NAMALWA (cell line): Measurements from ENCODE around the gene BTK.

Experiments used
- DNase-seq: peaks from one replicate; pipeline ENCODE4 v3.0.0-alpha.2; 2015; ENCODE audit warnings: low spot score

Gene BTK

DNA sequence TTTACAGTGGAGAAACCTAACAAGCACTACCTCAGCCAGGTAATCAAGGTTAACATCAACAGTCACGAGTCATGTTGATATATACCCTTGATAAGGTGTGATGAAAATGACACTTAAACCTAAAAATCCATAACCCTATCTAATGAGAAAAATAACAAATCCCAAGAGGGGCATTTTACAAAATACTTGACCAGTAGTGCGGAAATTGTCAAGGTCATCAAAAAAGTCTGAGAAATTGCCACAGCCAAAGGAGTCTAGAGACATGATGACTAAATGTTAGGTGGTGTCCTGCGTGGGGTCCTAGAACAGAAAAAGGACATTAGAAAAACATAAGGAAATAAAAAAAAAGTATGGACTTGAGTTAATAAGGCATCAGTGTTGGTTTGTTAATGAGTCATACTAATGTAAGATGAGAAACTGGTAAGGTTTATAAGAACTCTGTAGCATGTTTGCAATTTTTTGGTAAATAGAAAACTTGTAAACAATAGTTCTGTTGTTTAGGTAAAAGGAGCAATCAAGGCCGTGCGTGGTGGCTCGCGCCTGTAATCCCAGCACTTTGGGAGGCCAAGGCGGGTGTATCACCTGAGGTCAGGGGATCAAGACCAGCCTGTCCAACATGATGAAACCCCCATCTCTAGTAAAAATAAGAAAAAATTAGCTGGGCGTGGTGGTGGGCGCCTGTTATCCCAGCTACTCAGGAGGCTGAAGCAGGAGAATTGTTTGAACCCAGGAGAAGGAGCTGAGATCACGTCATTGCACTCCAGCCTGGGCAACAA lies 7.7 kb upstream of the BTK start:
- DNase-seq: no peak

DNA sequence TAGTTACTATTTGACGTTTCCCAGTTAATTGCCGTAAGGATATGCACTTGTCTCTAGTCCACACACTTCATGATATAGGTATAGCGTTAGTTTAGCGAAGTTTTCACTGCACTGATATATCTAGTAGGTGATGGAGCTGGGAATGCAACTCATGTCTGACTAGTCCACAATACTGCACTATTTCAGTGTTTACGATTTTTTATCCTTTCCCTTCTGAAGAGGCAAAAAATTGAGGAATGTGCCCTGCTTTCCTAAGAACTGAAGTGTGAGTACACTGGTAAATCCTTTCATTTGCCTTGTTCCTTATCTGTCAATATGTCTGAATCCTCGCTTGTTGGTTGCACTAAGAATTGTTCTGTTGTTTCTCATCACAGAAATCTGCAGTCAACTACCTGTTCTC lies 5.8 kb upstream of the BTK start:
- DNase-seq: no peak

DNA sequence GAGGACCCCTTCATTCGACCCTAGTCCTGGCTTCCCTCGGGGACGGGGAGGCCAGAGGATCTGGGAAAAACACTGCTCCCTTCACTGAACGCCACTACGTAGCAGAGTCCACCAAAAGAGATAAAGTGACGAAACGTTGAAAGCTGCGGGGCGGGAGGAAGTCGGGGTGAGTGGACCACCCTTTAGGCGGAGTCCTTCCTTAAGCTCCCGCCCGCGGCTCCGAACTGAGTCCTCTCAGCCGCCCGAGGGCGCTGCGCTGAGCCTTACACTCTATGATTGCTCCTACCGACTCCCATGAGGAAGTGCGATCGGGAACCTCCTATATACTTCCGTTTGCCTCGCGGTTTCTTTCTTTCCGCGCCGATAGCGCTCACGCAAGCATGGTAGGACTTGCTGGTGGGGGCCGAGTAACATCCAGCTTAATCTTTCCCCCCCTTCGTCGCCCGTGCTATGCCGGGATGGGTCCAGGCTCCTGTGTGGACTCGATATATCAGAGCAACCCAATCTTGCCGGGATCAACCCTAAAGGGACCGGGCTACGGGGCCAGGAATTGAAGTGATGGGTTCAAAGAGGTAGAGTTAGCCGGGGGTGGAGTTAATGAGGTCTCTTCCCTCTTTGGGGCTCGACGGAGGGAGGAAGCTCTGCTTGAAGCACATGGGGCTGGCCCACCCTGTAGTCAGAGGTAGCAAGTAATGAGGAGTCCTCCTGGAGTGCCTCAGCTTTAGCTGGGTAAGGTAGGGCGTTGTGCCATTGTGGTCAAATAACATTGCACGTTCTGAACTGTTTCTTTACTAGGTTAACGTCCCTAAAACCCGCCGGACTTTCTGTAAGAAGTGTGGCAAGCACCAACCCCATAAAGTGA lies 4.9 kb upstream of the BTK start, which contains the start of gene RPL36A:
Gene RPL36A, plus strand, starts transcription at position 348 of the 862 bp plus-strand sequence. Its CDS starts 33 bp downstream, at position 381.
- peak; percentile 89 for DNase-seq

DNA sequence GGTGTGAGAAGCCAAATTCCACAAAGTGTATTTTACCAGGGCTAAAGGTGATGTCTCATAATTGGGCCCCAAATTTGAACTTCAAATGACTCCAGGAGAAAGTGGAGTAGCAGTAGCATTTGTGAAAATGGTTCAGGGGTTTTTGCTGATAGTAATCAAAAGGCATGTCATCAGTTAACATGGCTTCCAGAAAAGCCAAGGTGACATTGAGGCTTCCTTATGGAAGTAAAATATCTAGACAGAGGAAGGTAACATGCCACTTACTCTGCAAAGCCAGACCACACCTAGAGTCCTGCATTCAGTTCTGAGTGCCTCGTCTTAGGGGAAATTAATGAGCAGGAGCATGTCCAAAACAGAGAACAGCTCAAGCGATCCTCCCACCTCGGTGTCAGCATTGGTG lies 2.6 kb upstream of the BTK start:
- no peak for DNase-seq

DNA sequence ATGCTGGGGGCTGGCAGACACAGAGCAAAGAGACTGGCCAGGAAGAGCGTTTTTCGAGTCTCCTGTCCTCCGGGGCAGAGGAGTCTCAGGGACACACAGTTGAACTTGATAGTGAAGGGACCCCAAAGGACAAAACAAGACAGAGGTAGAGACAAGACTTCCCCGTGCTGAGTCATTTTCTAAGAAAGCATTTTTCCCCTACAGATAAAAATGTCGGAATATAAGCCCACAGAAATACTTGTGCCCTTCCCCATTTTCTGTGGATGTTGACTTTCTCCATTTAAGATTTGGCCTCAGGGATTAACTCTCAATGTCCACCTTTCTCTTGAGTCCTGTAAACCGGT lies 523 bp upstream of the BTK start:
- DNase-seq: no peak

DNA sequence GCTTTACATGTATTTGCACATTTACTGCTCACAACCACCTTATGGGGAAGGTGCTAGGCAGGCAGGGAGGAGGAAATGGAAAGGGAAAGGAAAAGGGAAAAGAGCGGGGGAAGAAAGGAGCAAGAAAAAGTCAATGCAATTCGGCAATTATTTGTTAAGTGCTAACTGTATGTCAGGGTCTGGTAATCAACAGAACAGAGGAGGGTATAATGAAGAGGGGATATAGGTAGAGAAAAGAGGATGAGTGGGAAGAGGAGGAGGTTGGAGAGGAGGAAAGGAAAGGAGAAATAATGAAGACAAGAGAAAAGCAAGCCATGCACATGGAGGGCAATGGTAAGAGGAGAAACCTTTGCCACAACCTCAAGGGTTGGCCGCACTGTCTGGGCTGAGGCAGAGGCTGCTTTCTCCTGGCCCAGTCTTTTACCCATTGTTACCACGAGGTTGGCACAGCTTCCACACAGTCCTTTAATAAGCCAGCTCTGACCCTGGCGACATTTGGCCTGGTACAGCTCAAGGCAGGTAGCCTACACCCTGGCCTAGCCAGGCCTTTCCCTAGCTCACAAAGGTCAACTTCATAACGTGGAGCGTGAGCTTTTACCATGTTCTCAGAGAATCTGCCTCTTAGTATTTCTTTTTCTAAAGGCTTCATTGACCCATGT lies 836 bp downstream of the BTK start:
- no peak for DNase-seq

DNA sequence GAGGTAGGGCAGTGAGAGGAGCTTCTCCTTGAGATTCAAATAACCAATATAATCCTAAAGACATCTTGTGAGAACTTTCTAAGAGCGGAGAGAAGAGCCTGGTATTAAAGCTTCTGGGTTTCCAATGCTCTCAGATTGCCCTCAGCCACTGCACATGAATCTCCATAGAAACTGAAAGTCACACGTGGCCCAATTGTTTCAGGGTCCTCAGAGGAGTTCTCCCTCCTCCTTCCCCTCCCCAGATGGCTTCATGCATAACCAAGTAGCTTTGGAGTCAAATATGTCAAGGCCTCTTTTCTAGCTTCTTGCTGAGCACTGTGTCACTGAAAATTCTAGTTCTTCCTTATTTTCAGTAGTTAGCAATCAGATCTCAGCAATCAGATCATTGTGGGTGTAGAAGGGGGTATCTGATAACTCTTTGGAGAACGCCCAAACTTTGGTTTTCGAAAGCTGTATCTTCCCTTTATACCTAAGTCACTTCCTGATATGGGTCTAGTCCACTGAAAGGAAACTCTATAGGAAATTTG lies 2.2 kb downstream of the BTK start:
- peak; percentile 86 for DNase-seq

DNA sequence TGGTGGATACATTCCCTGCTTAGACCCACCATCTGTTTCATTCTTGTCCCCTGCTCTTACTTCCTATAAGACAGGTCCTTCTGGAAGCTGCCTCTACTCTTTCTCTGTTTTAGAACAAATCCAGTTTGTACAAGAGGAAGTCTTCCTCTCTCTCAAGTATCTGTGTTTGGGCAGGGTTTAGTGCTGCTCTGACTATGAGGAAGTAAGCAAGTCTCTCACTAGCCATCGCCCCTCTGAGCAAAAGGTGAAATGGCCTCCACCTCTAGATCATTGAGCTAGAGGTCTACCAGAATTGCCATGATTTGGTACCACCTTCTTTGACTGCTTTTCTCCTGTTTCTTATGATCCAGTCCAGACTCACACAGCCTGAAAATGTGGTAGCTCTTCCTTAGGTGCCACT lies 8.4 kb downstream of the BTK start:
- no peak for DNase-seq

DNA sequence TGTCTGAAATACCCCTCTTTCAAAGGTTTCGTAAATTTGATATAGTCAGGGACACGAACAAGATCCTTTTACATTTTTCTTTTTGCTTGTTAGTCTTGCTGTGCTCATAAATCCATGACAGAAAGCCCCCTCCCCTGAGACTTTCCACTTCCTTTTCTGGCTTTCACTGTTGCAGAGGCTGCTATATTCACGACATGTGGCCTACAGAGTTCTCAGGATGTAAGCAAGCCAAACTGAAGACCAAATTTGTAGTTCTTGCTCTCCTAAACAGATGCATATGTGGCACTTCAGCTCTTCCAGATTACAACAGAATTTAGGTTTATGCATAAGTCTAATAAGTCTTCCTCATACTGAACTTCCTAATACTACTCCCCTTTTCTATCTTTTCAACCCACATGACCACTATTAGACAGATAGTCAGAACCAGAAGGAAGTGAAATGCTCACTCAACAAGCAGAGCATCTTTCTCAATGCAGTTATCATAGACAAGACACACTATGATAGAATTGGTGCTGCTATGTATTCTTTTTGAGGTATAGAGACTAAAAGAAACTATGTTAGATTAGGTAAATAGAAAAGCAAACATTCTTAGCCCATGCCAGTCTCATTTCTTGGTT lies 15.0 kb downstream of the BTK start:
- DNase-seq: peak; percentile 70

DNA sequence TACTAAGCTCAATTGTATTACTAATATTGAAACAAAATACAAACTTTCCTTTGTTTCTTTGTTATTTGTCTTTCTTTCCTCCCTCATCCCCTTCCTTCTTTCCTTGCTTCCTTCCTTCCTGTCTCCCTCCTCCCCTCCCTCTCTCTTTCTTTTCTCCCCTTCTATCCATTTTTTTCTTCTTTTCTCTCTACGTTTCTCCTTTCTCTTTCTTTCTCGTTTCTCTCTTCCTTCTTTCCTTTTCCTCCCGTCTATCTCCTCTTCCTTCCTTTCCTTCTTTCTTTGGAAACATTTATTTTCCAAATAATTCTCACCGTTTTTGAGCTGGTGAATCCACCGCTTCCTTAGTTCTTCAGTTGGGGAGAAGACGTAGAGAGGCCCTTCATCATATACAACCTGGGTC lies 16.3 kb downstream of the BTK start:
- no peak for DNase-seq

DNA sequence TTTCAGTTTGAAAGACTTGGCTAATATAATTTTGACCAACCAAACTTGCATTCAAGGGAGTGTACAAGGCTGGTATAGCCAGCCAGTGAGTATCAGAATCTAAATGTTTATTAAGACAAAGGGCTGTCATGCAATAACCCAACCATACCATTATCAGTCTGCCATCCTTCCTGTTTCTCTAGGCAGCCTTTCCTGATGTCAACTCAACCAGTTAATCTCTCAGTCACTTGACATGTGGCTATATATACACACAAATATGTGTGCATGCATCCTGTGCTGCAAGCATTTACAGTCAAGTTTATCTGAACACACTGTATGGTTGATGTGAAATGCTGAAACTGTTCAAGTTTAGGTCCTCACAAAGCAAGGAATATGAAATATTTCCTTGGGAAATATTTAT lies 17.2 kb downstream of the BTK start:
- peak; percentile 24 for DNase-seq

DNA sequence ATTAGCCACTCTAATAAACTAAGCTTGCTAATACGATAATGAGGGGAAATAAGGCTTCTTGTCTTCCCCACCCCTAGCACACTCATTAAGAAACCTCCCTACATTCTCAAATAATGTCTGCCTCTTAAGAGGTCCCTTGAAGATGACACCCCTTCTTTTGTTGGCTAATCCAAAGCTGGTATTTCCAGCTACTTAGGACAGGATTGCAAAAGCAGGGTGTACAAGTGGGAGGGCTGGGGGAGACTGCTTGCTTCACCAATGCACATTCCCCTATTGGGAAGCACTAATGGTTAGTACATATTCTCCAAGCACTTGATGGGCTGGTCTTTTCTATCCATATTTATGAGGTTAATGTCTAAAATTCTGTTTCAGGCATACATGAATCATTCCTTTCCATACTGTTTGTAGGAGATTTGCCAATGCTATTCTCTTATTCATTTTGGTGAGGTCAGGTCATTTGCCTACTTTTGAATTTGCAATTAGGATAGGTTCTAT lies 20.6 kb downstream of the BTK start:
- DNase-seq: no peak

DNA sequence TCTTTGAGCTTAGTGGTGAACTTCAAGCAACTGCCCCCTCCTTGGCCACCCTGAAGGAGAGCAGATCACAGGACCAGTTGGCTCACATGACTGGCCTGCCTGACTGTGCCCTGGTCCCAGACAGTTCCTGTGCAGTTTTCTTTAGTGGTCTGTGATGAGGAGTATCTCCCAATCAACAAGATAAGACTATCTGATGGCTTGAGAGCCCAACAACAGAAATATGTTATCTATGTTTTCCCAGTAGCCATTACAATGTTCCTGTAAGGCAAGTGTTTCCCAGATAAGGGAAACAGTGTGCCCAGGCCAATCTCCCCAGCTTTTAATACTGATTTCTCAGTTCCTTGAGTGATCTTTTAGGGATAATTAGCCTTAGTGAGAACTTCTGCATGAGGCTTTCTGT lies 23.2 kb downstream of the BTK start:
- no peak for DNase-seq

DNA sequence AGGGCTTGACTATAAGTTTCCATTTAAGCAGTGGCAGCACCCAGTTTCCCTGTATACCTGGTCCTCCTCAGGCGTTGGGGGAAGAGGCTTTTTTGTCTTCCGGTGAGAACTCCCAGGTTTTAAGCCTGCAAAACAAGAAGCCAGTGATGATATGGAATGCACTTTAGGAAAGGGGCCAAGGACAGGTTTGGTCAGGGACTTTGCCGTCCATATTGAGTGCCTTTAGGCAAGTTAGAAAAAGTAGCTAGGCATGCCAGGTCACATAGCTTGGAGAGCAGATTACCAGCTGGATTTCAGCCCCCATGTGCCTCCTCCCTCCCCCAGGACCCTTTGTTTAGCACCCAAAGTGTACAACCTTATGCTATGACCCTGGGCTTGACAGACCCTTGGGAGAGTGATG lies 23.9 kb downstream of the BTK start:
- no peak for DNase-seq

DNA sequence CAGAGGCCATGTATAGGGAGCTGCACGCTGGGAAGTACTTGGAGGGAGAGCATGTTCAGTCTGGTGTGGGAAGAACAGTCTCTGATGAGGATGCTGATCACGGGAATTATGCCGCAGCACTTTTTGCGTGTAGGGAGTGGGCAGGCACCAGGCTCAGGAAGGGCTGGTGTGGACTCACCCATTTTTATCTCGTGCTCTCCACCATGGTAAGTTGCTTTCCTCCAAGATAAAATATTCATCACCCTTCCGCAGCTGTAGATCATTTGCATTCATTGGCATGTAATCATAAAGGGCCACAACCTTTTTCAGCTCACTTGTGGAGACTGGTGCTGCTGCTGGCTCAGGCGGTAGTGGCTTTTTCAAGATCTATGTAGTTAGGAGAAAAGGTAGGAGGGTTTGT lies 25.6 kb downstream of the BTK start:
- no peak for DNase-seq

DNA sequence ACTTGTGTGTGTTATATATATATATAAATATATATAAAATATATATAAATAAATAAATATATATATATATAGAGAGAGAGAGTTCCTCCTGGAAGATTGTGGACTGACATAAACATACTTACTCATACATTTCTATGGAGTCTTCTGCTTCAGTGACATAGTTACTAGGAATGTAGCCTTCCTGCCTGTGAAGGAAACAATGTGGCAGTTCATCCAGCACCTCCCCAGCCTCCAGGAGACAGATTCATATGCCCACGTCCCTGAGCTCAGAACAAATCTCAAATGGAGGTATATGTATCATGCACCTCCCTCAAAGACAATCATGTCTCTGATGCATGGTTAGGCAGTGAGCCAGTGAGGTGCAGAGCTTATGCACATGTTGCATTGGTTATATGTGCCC lies 26.0 kb downstream of the BTK start:
- no peak for DNase-seq

DNA sequence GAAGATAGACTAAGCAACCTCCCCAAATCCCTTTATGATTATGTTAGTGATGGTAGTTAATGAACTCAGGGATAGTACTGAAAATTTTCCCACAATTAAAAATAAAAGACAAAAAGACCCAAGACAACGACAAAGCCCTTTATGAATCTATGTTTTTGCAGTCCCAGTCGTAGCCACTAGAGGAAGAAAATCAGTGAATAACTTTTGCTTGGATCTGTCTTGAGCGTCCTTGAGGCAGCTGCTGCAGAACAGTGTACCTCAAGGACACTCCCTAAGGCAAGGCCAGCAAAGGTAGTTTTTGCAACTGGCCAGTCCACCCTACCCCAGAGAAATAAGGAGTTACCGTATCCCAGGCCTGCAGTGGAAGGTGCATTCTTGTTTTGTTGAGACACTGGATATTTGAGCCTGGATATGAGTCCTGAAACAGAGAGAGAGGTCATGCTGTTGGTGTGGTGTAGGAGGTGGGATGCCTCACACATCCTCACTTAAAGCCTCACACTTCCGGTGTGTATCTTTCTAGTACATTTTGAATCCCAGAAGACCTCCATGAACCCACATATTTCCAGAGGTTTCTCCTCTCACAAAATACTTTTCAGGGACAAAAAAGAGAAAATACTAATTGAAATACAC lies 28.7 kb downstream of the BTK start:
- peak; percentile 54 for DNase-seq

DNA sequence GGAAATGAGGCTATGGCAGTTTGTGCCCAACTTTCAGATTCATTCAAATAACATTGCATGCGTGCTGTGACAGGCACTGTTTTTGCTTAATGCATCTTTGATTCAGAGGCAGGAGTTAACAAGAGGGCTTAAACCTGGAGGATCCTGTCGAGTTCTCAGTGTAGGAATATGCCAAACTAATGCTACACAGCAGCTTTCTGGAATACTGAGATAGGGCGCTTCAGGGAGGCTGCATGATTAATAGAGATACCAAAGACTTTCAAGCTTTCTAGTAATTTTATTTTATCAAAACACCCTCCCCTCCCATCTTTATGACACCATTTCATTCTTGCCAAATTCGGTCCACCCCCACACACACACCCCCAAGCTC lies 36.8 kb downstream of the BTK start:
- DNase-seq: no peak

DNA sequence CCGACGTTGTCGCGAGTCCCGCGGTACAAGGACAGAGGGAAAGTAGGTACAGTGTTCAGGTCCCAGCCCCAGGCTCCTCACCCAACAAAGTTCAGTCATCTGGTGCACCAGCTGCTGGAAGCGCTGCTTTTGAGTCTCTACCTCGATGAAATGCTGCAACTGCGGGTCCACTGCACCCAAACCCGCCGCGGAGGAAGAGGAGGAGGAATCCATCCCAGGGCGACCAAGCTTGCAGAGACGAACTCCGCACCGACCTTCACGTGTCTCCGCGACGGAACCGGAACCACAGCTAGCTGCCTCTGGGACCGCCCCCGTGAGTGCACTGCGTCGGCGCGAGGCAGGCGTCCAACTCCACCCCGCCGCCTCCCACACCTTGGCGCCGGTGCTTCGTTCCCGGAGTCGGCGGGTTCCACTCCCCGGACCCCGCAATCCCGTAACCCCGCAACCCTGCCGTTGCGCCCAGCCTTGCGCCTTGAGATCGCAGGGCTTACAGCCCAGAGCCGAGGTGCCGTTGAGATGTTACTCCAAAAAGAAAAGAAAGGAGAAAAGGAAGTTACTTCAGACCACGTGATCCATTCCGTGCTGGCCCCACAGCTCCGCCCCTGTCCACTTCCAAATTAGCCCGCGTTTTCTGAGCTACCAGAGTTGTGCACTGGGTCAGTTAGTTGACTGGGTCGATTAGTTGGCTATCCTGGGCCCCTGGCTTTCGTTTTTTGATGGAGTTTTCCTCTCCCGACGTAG lies 37.4 kb downstream of the BTK start, which contains the start of gene TIMM8A:
Gene TIMM8A, minus strand, starts transcription at position 291 of the 741 bp plus-strand sequence. Its CDS starts 78 bp downstream, at position 213.
- peak; percentile 83 for DNase-seq

DNA sequence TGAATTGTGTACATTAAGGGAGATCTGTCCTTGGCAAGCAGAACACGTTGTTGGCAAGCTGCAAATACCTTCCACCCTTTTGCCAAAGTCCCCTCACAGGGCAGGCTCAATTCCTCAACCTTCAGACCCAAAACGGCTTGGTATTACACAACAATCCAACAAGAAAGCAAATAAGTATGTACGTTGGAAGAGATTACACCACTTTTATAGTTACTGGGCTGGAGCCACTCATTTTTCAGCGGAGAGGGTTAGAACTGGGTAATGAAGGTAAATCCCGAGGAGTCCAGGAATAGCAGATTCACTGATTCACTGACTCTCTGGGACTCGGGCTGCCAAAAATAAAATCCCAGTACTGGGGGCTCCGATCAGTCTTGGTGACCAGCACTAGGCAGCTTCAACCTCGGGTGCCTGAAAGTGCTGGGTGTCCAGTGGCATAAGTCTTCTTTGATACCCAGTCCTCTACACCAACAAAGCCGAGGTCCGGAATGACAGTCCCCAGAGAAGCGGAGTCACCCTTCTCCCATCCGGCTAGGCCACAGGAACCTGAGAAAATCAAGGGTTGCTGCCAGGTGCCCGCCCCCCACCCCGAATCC lies 38.0 kb downstream of the BTK start:
- DNase-seq: peak; percentile 6
